Thoracic aorta (tissue), 2 donors: ENCODE data around the gene PNRC2. TPM values are rescaled to one million over a fixed set of nuclear protein-coding genes. Genes with fewer than 3 reads are reported as not detected.

Experiments used
- ATAC-seq: fragments of 150-250 bp; one replicate; pipeline ENCODE4 v1.8.0; 2017; ENCODE audit warnings: low read depth; ENCODE audit not compliant: insufficient number of reproducible peaks, low FRiP score
- DNase-seq: peaks from one replicate; pipeline ENCODE4 v3.0.0-alpha.2; 2020; ENCODE audit warnings: low spot score
- H3K27ac ChIP-seq, 2 donors: fragments of 200-600 bp; sonication (generic); 1 replicate in 1 of 2; 2 replicates in 1 of 2; pipeline ENCODE4 v1.5.1; 2016; ENCODE audit warnings: mild to moderate bottlenecking in 2 of 2, moderate library complexity in 2 of 2
- H3K27me3 ChIP-seq: fragments of 200-600 bp; sonication (generic); replicated peaks from 2 replicates; pipeline ENCODE4 v1.6.0; 2016; ENCODE audit warnings: mild to moderate bottlenecking; ENCODE audit not compliant: insufficient read depth
- H3K36me3 ChIP-seq: fragments of 200-600 bp; sonication (generic); one replicate; pipeline ENCODE4 v1.5.1; 2016
- H3K4me1 ChIP-seq, 2 donors: fragments of 200-600 bp; sonication (generic); 1 replicate in 1 of 2; 2 replicates in 1 of 2; pipeline versions ENCODE4 v1.5.1 to v1.6.0; 2016; ENCODE audit warnings: low read depth in 2 of 2, mild to moderate bottlenecking in 1 of 2; ENCODE audit not compliant: control insufficient read depth in 1 of 2
- H3K4me3 ChIP-seq: fragments of 200-600 bp; sonication (generic); 2 replicates; pipeline ENCODE4 v1.5.1; 2016; ENCODE audit warnings: mild to moderate bottlenecking
- H3K9me3 ChIP-seq: fragments of 200-600 bp; sonication (generic); 2 replicates; pipeline ENCODE4 v1.5.1; 2016
- CTCF ChIP-seq: fragments of 200-600 bp; sonication (generic); IDR thresholded peaks from one replicate; pipeline ENCODE4 v1.5.1; 2019; ENCODE audit warnings: antibody characterized with exemption
- total RNA-seq, 2 donors: library from RNA; depleted of rRNA; stranded (reverse); fragments of >200 nt; gene quantifications; one replicate each; pipeline versions ENCODE4 v1.1.0 to v1.2.3, GENCODE V29; 2016

Gene PNRC2
- total RNA-seq, 2 donors from 2014 or later = 77.6 to 143 TPM

GRCh38 chr1:23963617-23964234 lies 4.1 kb downstream of the PNRC2 start:
- DNase-seq = no peak
- no peaks in the 10 kb centered on the region for H3K9me3 ChIP-seq
- ATAC-seq = no peak
- no peak overlapping the region for H3K4me3 ChIP-seq
- peak overlapping the region in 1 of 2 donors; percentile 19 for H3K27ac ChIP-seq
- H3K36me3 ChIP-seq = peaks cover 9% of the 10 kb centered on the region
- H3K4me1 ChIP-seq = peaks cover 23 to 44% of the 10 kb centered on the region in 2 donors
- no peaks in the 10 kb centered on the region for H3K27me3 ChIP-seq
- TF ChIP-seq CTCF = no peak

- Histone ChIP-seq H3K4me1 (peaks cover 23 to 41% of the 10 kb centered on the region in 2 donors), H3K4me3 (no peak overlapping the region), H3K36me3 (peaks cover 9% of the 10 kb centered on the region), H3K27me3 (no peaks in the 10 kb centered on the region), H3K27ac (peak overlapping the region; percentile 10 to 19), H3K9me3 (no peaks in the 10 kb centered on the region)
- no peak for ATAC-seq
- no peak for DNase-seq
- no peak for TF ChIP-seq CTCF
Observed at GRCh38 chr1:23964235-23964668, 4.6 kb downstream of the PNRC2 start.

DNA sequence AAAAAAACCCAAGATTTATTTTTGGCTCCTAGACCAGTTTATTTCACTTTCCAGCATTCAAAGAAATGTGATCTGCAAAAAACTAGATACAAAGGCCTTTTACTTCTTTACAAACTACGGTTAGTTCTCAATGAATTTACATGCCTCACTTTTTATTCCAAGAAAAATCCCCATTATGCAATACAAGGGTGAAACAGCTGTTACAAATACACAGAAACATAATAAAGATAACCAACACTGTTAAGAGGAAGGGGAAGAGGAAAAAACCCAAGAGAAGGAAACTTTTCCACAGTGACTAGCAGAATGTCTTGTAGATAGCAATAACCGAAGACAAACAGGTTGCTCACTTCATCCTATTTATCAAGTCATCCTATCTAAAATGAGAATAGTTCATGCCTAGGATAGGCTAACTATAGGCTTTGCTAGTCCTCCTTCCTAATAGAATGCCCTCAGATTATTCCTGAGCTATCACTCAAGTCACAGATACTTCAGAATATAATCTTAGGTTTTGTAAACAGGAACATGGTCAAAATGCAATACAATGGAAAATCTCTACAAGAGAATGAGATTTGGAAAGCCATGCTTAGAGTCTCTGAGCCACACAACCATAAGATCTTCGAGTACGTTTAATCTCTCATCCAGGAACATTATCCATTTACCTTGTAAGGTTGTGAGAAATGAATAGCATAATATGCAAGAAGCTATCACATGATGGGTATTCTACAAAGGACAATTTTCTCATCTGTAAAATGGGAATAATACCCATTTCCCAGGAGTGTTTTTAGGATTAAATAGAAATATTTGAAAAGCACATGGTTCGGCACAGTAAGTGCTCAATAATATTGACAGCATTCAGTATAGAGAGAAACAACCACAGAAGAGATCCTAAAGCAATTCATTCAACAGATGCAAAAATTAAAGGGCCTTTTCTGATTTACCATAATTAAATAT lies 5.4 kb downstream of the PNRC2 start:
- peak overlapping the region; percentile 4 to 10 for H3K27ac ChIP-seq
- TF ChIP-seq CTCF = no peak
- ATAC-seq (no peak), DNase-seq (no peak)
- H3K9me3 ChIP-seq = no peaks in the 10 kb centered on the region
- H3K4me1 ChIP-seq = peaks cover 23 to 41% of the 10 kb centered on the region in 2 donors
- no peak overlapping the region for H3K4me3 ChIP-seq
- peaks cover 13% of the 10 kb centered on the region for H3K36me3 ChIP-seq
- no peaks in the 10 kb centered on the region for H3K27me3 ChIP-seq

GRCh38 chr1:23966973-23967493 lies 7.4 kb downstream of the PNRC2 start:
- peaks cover 22% of the 10 kb centered on the region for H3K36me3 ChIP-seq
- no peak for ATAC-seq
- no peak overlapping the region for H3K4me3 ChIP-seq
- no peak for DNase-seq
- no peaks in the 10 kb centered on the region for H3K9me3 ChIP-seq
- TF ChIP-seq CTCF = no peak
- H3K4me1 ChIP-seq = peaks cover 18 to 30% of the 10 kb centered on the region in 2 donors
- H3K27me3 ChIP-seq = no peaks in the 10 kb centered on the region
- no peak overlapping the region for H3K27ac ChIP-seq

DNA sequence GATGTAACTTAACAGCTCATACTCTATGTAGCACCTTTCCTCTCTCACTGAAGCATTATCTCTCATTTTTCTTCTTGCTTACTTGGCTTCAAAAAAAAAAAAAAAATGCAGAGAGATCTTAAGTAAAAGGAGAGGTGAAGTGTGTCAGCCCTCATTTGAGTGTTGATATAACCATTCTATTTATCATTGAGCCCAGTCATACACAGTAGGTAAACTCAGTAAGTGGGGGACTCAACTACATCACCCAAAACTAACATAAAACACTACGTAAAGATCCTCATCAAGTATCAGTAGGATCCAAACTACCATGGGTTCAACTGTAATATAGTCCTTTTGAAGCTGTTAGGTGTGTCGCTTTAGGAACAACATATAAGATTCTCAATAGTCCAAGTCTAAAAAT lies 8.2 kb downstream of the PNRC2 start:
- Histone ChIP-seq H3K9me3 (no peaks in the 10 kb centered on the region), H3K36me3 (peaks cover 22% of the 10 kb centered on the region), H3K4me1 (peaks cover 18 to 29% of the 10 kb centered on the region in 2 donors), H3K27ac (no peak overlapping the region), H3K4me3 (no peak overlapping the region), H3K27me3 (no peaks in the 10 kb centered on the region)
- no peak for TF ChIP-seq CTCF
- DNase-seq (no peak), ATAC-seq (no peak)
